Heart right ventricle (tissue), 16 donors: ENCODE results near the gene LMTK3. TPM values are rescaled to one million over a fixed set of nuclear protein-coding genes. Genes with fewer than 3 reads are reported as not detected.

ENCODE experiments used
- ATAC-seq, 8 donors: fragments of 200-7000 bp; cut with Tn5 transposase; one replicate each; pipeline ENCODE4 v1.9.1; 2020; ENCODE audit warnings: mild to moderate bottlenecking in 8 of 8, moderate library complexity in 8 of 8, moderate number of reproducible peaks in 1 of 8
- DNase-seq, 2 donors: peaks; one replicate each; pipeline ENCODE4 v3.0.0-alpha.2; 2020
- H3K27ac ChIP-seq, 10 donors: fragments of 200-600 bp; sonication (generic) in 2 of 10; one replicate each; pipeline versions ENCODE4 v1.5.0 to v1.8.0; 2020 to 2022; ENCODE audit warnings: mild to moderate bottlenecking in 3 of 10
- H3K27me3 ChIP-seq, 7 donors: fragments of 200-600 bp; one replicate each; pipeline ENCODE4 v1.8.0; 2021 to 2022; ENCODE audit warnings: mild to moderate bottlenecking in 2 of 7
- H3K36me3 ChIP-seq, 9 donors: fragments of 200-600 bp; sonication (generic) in 1 of 9; one replicate each; pipeline versions ENCODE4 v1.5.0 to v1.8.0; 2020 to 2022; ENCODE audit warnings: mild to moderate bottlenecking in 2 of 9
- H3K4me1 ChIP-seq, 9 donors: fragments of 200-600 bp; sonication (generic) in 1 of 9; one replicate each; pipeline versions ENCODE4 v1.5.0 to v1.8.0; 2020 to 2022; ENCODE audit warnings: mild to moderate bottlenecking in 4 of 9
- H3K4me3 ChIP-seq, 10 donors: fragments of 200-600 bp; sonication (generic) in 2 of 10; one replicate each; pipeline versions ENCODE4 v1.5.0 to v1.8.0; 2020 to 2022; ENCODE audit warnings: mild to moderate bottlenecking in 7 of 10, moderate library complexity in 2 of 10
- H3K9me3 ChIP-seq, 11 donors: fragments of 200-600 bp in 10 of 11; sonication (generic) in 2 of 11; one replicate each; pipeline versions ENCODE4 v1.5.0 to v1.8.0; 2013 to 2022; ENCODE audit warnings: mild to moderate bottlenecking in 2 of 11, control low read depth in 1 of 11, moderate library complexity in 1 of 11
- WGBS, 2 donors: extraction: QIAGEN DNeasy Blood & Tissue Kit; methylation state at CpG; one replicate each; pipeline ENCODE4 v1.1.7; 2013; ENCODE audit warnings: inconsistent platforms in 1 of 2; 5-methylcytosine and 5-hydroxymethylcytosine counted together
- intact Hi-C, 10 donors: fragments of 100-400 bp; cut with DNase I; formaldehyde crosslinking; loops; one replicate each; pipeline versions ENCODE4 v1.11.1 to v1.14.2; 2022
- polyA plus RNA-seq, 2 donors: library from polyadenylated mRNA; stranded (reverse); fragments of 200-250 nt; gene quantifications; one replicate each; pipeline ENCODE4 v1.2.3, GENCODE V29; 2013
- total RNA-seq, 10 donors: library from RNA; stranded (reverse); fragmentation: NEBNext Ultra II Directional in 3 of 10; extraction: Animal tissue kit (Norgen Biotek cat#: 25700) in 3 of 10; gene quantifications; one replicate each; pipeline versions ENCODE4 v1.2.1 to v1.2.4, GENCODE V29; 2021 to 2023
- TF ChIP-seq, protein P1 (sequence below), 9 donors: fragments of 200-600 bp; sonication (generic) in 2 of 9; IDR thresholded peaks; one replicate each; pipeline versions ENCODE4 v1.5.0 to v1.8.0; 2021 to 2022; ENCODE audit warnings: antibody characterized with exemption in 9 of 9, mild to moderate bottlenecking in 5 of 9, moderate library complexity in 1 of 9
- donor health status: Arrhythmogenic right ventricular cardiomyopathy.
- donor health status: ischemic (EF 13 %, LVEDD 7.1; RV severe dilation, severe dysfunction).
- donor health status: healthy with polysubstance abuse.
- donor health status: DM: no; HTN: yes; CAD: no.
- donor health status: DM: no; HTN: no; CAD: no.
- donor health status: ischemic (EF 25% LVEDD 6.9; RV normal size, moderate dysfunction).
- donor health status: ischemic (EF 25% LVEDD 5.7; RV mildly dilated, moderate dysfunction).
- donor health status: healthy.
- donor health status: DM: yes; HTN: yes; CAD: no.
- donor health status: Ischemic cardiomyopathy.
- donor health status: ischemic (EF 35%, LVEDD 5.7; RV mildly dilated, moderate dysfunction).
- donor health status: nonischemic (EF 11% LVEDD 7.7; RV severe dilation, severe dysfunction).
- donor health status: DM: yes; HTN: yes; CAD: no.
- donor health status: PGD.
- donor health status: ischemic (EF 29% LVEDD 5.4; RV normal size, mild dysfunction).
- donor health status: nonischemic (EF 23%, LVEDD 6.1; RV moderate dilation, normal function).

LMTK3 gene
- total and polyA plus RNA-seq, 12 donors = 0.12 to 1.5 (median 0.88) TPM

DNA sequence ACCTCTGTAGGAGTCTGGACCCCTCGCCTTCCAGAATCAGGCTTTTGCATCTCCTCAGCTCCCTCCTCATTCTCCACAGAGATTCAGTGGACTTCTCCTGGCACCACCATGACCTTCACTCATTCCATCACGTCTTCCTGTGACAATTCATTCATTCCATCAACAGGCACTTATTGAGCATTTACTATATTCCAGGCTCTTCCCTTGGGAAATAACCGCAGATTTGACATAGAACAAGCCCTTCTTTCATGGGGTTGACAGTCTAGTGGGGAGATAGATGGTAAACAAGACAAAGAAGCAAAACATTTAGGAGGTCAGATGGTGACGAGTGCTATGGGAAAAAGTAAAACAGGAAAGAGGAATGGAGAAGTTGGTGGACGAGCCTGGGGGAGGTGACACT, 37.7 kb upstream of the LMTK3 start:
- peaks cover 0 to 4% (median 0%) of the 10 kb centered on the region in 9 donors for H3K4me1 ChIP-seq
- no peaks in the 10 kb centered on the region for H3K36me3 ChIP-seq
- WGBS, 2 donors = 64 to 69% methylated on average over 5 of the region's 5 CpGs
- ATAC-seq (no peak), DNase-seq (no peak)
- peaks cover 0 to 52% (median 21%) of the 10 kb centered on the region in 7 donors for H3K27me3 ChIP-seq
- no peaks in the 10 kb centered on the region for H3K9me3 ChIP-seq
- no peak overlapping the region for H3K4me3 ChIP-seq
- intact Hi-C loops = no loop called here
- TF ChIP-seq, protein P1, sequence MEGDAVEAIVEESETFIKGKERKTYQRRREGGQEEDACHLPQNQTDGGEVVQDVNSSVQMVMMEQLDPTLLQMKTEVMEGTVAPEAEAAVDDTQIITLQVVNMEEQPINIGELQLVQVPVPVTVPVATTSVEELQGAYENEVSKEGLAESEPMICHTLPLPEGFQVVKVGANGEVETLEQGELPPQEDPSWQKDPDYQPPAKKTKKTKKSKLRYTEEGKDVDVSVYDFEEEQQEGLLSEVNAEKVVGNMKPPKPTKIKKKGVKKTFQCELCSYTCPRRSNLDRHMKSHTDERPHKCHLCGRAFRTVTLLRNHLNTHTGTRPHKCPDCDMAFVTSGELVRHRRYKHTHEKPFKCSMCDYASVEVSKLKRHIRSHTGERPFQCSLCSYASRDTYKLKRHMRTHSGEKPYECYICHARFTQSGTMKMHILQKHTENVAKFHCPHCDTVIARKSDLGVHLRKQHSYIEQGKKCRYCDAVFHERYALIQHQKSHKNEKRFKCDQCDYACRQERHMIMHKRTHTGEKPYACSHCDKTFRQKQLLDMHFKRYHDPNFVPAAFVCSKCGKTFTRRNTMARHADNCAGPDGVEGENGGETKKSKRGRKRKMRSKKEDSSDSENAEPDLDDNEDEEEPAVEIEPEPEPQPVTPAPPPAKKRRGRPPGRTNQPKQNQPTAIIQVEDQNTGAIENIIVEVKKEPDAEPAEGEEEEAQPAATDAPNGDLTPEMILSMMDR (IDR thresholded peaks at IDR 0.05) = no peak
- no peak overlapping the region for H3K27ac ChIP-seq

DNA sequence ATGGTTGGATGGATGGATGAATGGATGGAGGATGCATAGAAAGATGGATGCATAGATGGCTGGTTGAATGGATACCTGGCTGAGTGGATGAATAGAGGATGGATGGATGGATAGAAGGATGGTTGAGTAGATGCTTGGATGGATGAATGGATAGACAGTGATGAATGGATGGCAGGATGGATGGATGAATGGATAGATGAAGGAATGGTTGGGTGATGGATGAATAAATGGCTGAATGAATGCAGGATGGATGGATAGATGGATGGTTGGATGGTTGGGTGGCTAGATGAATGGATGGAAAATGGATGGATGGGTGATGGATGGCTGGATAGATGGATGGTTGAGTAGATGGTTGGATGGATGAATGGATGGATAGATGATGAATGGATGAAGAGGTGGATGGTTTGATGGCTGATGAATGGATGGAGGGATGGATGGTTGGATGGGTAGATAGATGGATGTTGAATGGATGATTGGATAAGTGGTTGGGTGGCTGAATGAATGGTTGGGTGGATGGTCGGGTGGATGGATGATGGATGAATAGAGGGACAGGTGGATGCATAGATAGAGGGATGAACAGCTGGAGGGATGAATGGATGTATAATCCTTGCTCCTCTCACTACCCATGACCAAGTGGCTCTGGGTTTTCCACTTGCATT, 36.7 kb upstream of the LMTK3 start:
- no peak for ATAC-seq
- intact Hi-C loops = no loop called here
- 92 to 100% methylated on average over 1 of the region's 1 CpG for WGBS, 2 donors
- TF ChIP-seq, protein P1 (IDR thresholded peaks at IDR 0.05) = no peak
- H3K4me3 ChIP-seq = no peak overlapping the region
- H3K27me3 ChIP-seq = peaks cover 0 to 46% (median 19%) of the 10 kb centered on the region in 7 donors
- no peaks in the 10 kb centered on the region for H3K9me3 ChIP-seq
- H3K36me3 ChIP-seq = no peaks in the 10 kb centered on the region
- no peak for DNase-seq
- no peak overlapping the region for H3K27ac ChIP-seq
- peaks cover 0 to under 1% (median 0%) of the 10 kb centered on the region in 9 donors for H3K4me1 ChIP-seq

DNA sequence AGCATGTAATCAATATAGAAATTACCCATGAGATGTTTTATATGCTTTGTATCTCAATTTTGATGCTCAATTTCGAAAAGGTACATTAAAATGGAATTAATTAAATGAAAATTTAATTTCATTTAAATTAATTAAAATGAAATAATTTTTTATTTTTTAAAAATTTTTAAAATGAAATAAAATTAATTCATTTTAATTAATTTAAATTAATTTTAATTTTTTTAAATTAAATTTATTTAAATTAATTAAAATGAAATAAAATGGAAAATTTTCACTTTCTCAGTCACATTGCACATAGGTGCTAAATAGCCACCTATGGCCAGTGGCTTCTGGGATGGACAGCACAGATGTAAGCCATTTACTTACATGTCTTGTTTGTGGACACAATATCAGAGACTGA, 36.1 kb upstream of the LMTK3 start:
- WGBS, 2 donors = 76 to 84% methylated on average over 1 of the region's 1 CpG
- no peak overlapping the region for H3K4me3 ChIP-seq

DNA sequence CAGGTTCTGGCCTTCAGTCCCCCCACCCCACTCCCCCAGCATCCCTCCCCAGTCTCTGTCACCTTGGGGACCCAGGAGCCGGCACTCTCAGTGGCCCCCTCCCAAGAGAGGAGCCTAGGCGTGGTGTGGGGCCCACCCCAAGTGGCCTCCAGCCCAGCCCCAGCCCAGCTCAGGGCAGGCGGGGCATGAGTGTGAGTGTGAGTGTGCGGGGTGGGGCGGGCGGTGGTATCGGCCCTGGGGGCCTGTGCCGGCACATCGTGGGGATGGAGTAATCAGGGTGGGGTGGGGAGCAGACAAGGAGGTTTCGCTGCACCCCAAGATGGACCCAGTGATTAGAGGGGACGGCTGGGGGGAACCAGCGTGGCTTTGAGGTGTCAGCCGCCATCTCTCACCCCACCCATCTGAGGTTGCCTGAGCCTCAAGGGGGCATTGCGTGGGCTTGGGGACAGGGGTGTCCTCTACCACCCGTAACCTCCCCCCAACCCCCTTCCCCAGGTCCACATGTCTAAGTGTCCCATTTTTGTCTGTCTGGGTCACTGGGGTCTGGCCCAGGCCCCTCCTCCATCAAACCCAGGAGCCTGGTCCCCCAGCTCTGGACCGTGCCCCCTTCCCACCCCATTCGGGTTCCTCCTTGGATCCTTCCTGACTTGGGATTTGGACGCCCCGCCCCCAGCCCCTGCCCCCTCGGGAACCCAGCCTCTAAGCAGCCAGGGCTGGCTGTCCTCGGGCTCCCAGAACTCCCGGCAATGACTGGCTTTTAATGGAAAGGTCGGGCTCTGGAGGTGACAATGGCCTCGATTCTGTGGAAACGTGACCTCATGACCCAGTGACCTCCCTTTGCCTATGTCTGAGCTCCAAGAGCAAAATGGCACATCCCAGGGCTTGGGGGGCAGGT, 33.5 kb upstream of the LMTK3 start:
- DNase-seq (no peak), ATAC-seq (peak in 1 of 8 donors; percentile 41)
- TF ChIP-seq, protein P1 (IDR thresholded peaks at IDR 0.05) = no peak
- 49% methylated on average over 25 of the region's 25 CpGs for WGBS, 2 donors
- intact Hi-C loops = no loop called here
- H3K27me3 ChIP-seq = peaks cover 0 to 30% (median 17%) of the 10 kb centered on the region in 7 donors
- H3K27ac ChIP-seq = no peak overlapping the region
- H3K9me3 ChIP-seq = no peaks in the 10 kb centered on the region
- H3K4me3 ChIP-seq = no peak overlapping the region
- H3K36me3 ChIP-seq = no peaks in the 10 kb centered on the region
- peaks cover 0 to 2% (median 0%) of the 10 kb centered on the region in 9 donors for H3K4me1 ChIP-seq

More for the DNA sequence above, 36.1 kb upstream of the LMTK3 start:
- H3K27ac ChIP-seq = no peak overlapping the region
- no peaks in the 10 kb centered on the region for H3K9me3 ChIP-seq
- H3K36me3 ChIP-seq = no peaks in the 10 kb centered on the region
- H3K4me1 ChIP-seq = peaks cover 0 to 2% (median 0%) of the 10 kb centered on the region in 9 donors
- TF ChIP-seq, protein P1 (IDR thresholded peaks at IDR 0.05) = no peak
- ATAC-seq (no peak), DNase-seq (no peak)
- peaks cover 0 to 39% (median 17%) of the 10 kb centered on the region in 7 donors for H3K27me3 ChIP-seq
- intact Hi-C loops = no loop called here
